Skin epidermis (tissue), 12 donors: ENCODE measurements around the gene FGF18.
A peak's percentile ranks its signal among the peaks of the same experiment; 100 is the strongest.

Experiments used
- H3K27ac ChIP-seq, 21 experiments: fragments of 200-600 bp; sonication (generic) in 11 of 21; one replicate each; pipeline ENCODE4 v1.5.0; 2020; ENCODE audit warnings: mild to moderate bottlenecking in 3 of 21, inconsistent platforms in 2 of 21, moderate library complexity in 2 of 21
- H3K4me3 ChIP-seq, 7 experiments: fragments of 200-600 bp; sonication (generic) in 2 of 7; one replicate each; pipeline ENCODE4 v1.5.0; 2020; ENCODE audit warnings: inconsistent platforms in 2 of 7, mild to moderate bottlenecking in 2 of 7, moderate library complexity in 1 of 7

Gene FGF18

DNA sequence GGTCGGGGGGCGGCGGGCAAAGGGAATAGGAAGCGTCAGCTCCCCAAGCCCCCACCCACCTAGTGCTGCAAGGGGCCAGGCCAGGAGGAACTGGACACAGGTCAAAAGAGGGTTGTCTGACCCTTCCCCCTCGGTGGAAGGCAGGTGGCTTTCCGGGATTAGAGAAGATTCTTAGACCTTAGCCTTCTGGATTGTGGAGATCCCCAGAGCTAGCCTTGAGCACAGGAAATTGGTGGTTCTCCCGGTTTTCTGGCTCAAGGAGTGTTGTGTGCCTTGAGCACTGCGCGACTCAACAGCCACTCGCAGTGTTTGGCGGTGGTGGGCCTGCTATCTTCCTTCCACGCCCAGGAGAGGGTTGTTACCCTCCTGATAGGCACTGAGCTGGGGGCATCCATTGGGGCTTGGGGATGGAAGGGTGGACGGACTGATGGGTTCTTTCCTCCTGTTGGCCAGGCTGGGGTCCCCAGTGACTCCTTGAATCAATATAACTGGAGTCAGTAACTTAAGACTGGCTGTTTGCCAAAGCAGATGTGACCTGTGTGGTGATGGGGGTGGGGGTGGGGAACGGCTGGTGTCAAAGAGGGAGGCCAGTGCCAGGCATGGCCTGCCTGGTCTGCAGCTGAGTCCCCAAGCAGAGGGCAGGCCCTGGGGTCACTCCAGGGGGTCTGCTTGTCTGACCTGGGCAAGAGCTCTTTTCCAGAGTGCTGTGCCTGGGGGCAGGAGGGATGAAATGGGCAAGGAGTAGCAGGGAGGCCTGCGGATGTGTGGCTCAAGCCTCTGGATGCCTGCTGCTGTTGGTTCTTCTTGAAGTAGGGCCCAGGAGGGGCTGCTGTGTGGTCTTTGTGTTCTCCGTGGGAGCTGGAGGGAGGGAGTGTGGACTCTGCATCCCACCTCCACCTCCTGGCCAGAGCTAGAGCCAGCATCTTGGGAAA, 2.1 kb downstream of the FGF18 start:
- Histone ChIP-seq H3K4me3 (no peak overlapping the region), H3K27ac (no peak overlapping the region)

GRCh38 chr5:171422495-171422894, 3.0 kb downstream of the FGF18 start:
- no peak overlapping the region for H3K27ac ChIP-seq
- no peak overlapping the region for H3K4me3 ChIP-seq

- no peak overlapping the region for H3K4me3 ChIP-seq
- H3K27ac ChIP-seq, result no peak overlapping the region
Measured at GRCh38 chr5:171422902-171423663, 3.6 kb downstream of the FGF18 start.

- H3K27ac ChIP-seq, result no peak overlapping the region
- H3K4me3 ChIP-seq, result no peak overlapping the region
Measured at GRCh38 chr5:171424726-171425125, 5.3 kb downstream of the FGF18 start.

DNA sequence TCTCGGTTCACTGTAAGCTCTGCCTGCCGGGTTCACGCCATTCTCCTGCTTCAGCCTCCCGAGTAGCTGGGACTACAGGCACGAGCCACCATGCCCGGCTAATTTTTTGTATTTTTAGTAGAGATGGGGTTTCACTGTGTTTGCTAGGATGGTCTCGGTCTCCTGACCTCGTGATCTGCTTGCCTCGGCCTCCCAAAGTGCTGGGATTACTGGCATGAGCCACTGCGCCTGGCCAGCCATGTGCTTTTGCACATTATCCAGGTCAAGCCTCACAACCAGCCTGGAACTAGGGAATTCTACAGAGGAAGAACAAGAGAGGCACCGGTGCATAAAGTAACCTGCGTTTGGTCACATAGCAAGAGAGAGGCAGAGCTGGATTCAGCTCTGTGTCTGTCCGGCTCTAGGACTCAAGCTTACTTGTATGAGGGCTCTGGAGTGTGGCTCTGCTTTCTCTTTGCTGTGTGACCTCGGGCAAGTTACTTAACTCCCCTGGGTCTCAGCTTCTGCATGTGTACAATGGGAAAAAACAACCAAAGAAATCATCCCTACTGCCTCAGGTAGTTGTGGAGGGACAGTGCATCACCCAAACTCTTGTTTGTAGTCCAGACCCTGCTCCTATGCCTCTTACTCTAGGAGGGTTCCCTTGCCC, 6.3 kb downstream of the FGF18 start:
- no peak overlapping the region for H3K4me3 ChIP-seq
- no peak overlapping the region for H3K27ac ChIP-seq

DNA sequence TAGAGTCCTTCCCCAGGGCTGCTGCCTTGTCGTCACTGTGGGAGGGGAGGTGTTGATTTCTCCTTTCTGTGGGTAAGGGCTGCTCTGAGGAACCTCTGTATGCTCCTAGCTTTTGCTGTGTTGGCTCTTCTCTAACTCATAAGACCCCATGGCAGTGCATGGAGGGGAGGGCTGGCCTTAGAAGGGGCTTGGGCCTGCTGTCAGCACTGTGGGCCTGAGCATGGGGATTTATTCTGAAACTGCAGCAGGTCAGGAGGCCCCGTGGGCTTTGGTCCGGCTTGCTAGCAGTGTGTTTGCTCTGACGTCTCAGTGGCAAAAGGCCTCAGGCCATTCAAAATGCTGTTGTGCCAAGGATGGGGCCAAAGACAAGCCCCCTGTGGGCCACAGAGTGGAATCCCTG, 6.8 kb downstream of the FGF18 start:
- Histone ChIP-seq H3K4me3 (no peak overlapping the region), H3K27ac (no peak overlapping the region)

GRCh38 chr5:171426680-171427079, 7.2 kb downstream of the FGF18 start:
- no peak overlapping the region for H3K27ac ChIP-seq
- no peak overlapping the region for H3K4me3 ChIP-seq

DNA sequence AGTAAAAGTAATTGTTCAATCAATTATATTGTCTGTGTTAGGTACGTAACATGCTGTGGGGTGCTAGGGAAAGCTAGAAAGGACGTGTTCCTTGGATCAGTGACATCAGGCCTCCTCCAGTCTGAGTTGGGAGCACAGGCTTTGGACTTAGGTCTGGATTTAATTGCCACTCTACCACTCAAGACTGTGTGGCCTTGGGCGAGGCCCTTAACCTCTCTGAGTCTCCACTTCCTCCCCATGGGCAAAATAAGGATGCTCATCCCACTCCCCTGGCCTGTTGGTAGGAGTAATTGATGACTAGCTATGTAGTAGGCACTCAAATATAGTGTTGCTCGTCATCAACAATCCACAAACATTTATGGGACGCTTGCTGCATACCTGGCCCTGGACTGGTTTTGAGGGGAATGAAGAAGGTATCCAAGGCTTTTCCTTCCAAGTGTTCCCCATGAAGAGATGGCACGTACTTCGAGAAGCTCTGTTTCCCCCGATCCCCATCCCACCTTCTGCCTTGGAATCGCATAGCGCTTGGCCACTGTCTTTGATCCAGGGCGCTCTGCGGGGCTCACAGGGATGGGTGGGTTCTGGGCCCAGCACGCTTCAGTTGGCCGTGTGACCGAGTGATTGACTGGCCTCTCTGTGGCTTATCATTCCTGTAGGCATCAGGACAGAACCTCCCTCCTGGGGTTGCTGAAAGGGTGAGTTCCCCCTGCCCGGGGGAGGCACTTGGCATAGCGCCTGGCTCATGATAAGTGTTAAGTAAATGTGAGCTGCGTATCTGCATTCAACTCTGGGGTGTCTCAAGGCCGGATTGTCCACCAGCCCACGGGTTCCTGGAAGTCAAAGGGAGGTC, 8.1 kb downstream of the FGF18 start:
- no peak overlapping the region for H3K4me3 ChIP-seq

GRCh38 chr5:171428168-171428696, 8.8 kb downstream of the FGF18 start:
- Histone ChIP-seq H3K27ac (no peak overlapping the region), H3K4me3 (no peak overlapping the region)

More for the DNA sequence above, 8.1 kb downstream of the FGF18 start:
- H3K27ac ChIP-seq, result no peak overlapping the region

- Histone ChIP-seq H3K27ac (no peak overlapping the region), H3K4me3 (no peak overlapping the region)
Measured at GRCh38 chr5:171428809-171429542, 9.5 kb downstream of the FGF18 start.

- H3K4me3 ChIP-seq, result no peak overlapping the region
- no peak overlapping the region for H3K27ac ChIP-seq
Measured at GRCh38 chr5:171429543-171429910, 10.1 kb downstream of the FGF18 start.

DNA sequence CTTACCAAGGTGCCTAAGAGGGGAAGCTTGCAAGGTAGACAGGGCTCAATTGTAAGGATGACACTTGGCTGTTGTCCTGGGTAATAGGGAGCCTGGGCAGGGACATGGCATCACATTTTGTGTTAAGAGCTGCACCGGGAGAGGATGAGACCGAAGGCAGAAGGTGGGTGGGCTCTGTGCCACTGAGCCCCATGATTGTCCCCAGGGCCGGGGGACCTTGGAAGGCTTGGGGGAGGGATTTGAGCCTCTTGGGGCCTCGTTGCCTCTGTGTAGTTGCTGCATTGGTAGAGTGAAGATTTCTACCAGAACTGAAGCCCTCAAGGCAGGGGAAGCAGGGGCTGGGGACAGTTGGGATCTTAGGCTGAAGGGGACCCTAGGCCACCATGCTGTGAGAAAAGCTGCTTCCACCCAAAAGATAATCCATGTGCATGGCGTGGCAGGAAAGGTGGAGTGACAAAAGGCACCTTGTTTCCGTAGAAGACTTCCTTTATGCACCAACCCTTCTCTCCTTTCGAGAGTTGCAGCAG, 11.9 kb downstream of the FGF18 start:
- H3K4me3 ChIP-seq, result peak overlapping the region in 1 of 7 experiments; percentile 0
- no peak overlapping the region for H3K27ac ChIP-seq

GRCh38 chr5:171432076-171432475, 12.6 kb downstream of the FGF18 start:
- Histone ChIP-seq H3K4me3 (no peak overlapping the region), H3K27ac (no peak overlapping the region)

DNA sequence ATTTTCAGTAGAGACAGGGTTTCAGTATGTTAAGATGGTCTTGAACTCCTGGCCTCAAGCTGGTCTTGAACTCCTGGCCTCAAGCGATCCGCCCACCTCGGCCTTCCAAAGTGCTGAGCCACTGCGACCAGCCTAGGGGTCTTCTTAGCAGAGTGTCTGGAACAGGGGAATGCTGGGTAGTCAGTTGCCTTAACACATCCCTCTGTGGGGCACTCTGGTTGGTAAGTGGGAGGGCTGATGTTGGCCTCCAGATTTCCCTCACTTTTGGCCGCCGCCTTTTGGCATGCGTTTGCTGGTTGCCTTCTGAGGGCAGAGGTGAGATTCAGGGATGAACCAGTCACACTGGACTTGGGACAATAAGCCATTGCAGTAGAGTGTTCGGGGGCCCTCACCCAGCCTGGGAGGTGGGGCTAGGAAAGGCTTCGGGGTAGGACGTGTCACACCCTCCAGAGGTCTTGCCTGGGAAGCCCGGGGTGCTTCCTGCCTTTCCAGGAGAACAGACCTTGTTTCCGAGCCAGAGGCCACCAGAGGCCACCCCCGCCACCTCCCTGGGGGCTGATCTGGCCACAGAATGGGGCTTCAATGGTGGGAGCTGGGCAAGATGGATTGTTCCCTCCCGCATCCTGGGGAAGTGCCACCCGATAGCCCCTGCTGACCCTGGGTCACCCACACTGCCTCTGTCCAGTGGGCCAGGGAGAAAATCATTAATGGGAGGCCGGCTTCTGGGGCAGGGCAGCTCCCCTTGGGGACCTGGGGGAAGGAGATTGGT, 13.3 kb downstream of the FGF18 start:
- Histone ChIP-seq H3K4me3 (no peak overlapping the region), H3K27ac (no peak overlapping the region)

GRCh38 chr5:171433352-171433698, 13.9 kb downstream of the FGF18 start:
- H3K4me3 ChIP-seq, result no peak overlapping the region
- no peak overlapping the region for H3K27ac ChIP-seq

DNA sequence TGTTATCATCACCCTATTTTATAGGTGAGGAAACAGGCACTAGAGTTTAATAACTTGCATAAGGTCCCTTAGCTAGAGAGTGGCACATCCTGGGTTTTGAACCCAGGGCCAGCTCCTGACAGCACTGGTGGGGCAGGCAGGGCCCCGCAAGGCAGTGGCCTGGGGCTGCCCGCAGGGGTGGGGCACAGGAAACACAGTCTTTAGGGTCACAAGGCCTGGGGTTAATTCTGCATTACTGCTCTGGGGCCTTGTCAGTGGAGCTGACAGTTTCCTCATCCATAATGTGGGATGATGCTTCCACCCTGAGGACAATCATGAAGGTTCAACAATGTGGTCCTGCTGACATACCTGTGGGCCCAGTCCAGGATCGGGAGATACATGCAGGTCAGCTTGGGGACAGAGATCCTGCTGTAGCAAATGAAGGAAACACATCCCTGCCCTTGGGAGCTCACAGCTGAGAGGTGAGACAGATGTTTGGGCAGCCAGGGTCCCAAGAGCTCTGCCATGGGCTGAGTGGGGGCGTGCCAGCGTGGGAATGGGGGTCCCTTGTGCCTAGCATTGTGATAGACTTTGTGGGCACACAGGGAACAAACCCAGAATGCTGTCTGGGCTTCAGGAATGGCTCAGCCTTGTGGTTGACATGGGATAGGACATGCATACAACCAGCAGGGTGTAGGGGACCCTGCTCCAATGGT, 14.7 kb downstream of the FGF18 start:
- no peak overlapping the region for H3K4me3 ChIP-seq
- no peak overlapping the region for H3K27ac ChIP-seq

DNA sequence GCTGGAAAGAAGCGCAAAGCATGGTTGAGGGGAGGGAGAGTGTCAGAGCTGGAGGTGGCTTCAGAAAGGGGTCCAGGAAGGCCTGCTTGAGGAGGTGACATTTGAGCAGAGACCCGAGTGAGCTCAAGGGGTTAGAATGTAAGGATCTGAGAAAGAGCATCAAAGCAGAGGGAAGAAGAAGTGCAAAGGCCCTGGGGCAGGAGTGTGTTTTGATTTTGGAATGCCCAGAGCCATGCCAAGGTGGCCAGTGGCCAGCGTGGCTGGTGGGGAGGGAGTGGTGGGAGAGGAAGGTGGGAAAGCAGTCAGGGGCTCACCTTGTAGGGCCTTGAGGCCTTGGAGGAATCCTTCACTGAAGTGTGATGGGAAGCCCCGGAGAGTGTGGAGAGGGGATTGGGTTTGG, 15.4 kb downstream of the FGF18 start:
- no peak overlapping the region for H3K27ac ChIP-seq
- no peak overlapping the region for H3K4me3 ChIP-seq
